HCT116 (cell line): Measurements from ENCODE around the gene ADGRV1. TPM values are rescaled to one million over a fixed set of nuclear protein-coding genes. Genes with fewer than 3 reads are reported as not detected.

ENCODE experiments used
- ATAC-seq: fragments of 200-7000 bp; cut with Tn5 transposase; 2 replicates; pipeline ENCODE4 v1.9.1; 2020; ENCODE audit warnings: mild to moderate bottlenecking, moderate library complexity
- BruUV-seq: library from RNA; stranded (reverse); fragments of 400-500 nt; replicated peaks from 2 replicates; lab custom pipeline; 2021; lab: Mats Ljungman, UMichigan
- CTCF ChIA-PET: fragments of 300-600 bp; sonication (Branson Sonifier 250); formaldehyde crosslinking; loops from one replicate; lab custom pipeline; 2021; ENCODE audit warnings: antibody characterized with exemption; lab: Charles Lee
- POLR2A ChIA-PET: fragments of 300-600, 350-600 bp; sonication (Branson Sonifier 250); formaldehyde crosslinking; loops from one replicate; lab custom pipeline; 2021; ENCODE audit warnings: antibody characterized with exemption; lab: Charles Lee
- RAD21 ChIA-PET, 2 experiments: fragments of 300-600 bp; sonication (Branson Sonifier 250); formaldehyde crosslinking; loops; one replicate each; lab custom pipeline; 2023; ENCODE audit warnings: low total read pairs in 2 of 2; ENCODE audit not compliant: uncharacterized antibody in 2 of 2, unreplicated experiment in 2 of 2, low non-redundant PET in 1 of 2; lab: Charles Lee
- DNase-seq: peaks from one replicate; pipeline ENCODE4 v3.0.0-alpha.2; 2010; ENCODE audit warnings: low read depth, low spot score
- H2AFZ ChIP-seq: fragments of 200-600 bp; shearing (Covaris generic), sonication (generic); 2 replicates; pipeline ENCODE4 v1.6.1; 2017; ENCODE audit warnings: low read depth, mixed run types, mixed read lengths, antibody characterized with exemption, low read length; ENCODE audit not compliant: poor library complexity, severe bottlenecking
- H3K27ac ChIP-seq: 2 replicates; pipeline ENCODE4 v1.5.1; 2012; ENCODE audit warnings: low read depth, low read length
- H3K27me3 ChIP-seq: fragments of 200-600 bp; sonication (generic); 2 replicates; pipeline ENCODE4 v1.6.1; 2016; ENCODE audit warnings: mixed run types, low read length, mixed read lengths; ENCODE audit not compliant: insufficient read depth
- H3K36me3 ChIP-seq, 2 experiments: fragments of 200-500 bp in 1 of 2; fragments of 200-600 bp in 1 of 2; sonication (Bioruptor generic) in 1 of 2; sonication (generic) in 1 of 2; 2 replicates each; pipeline versions ENCODE4 v1.5.1 to v1.6.1; 2014 to 2016; ENCODE audit warnings: low read length in 2 of 2, inconsistent platforms in 1 of 2, mixed read lengths in 1 of 2, mixed run types in 1 of 2; ENCODE audit not compliant: insufficient read depth in 2 of 2, control insufficient read depth in 1 of 2
- H3K4me1 ChIP-seq, 2 experiments: fragments of 200-600 bp in 1 of 2; sonication (generic) in 1 of 2; 2 replicates each; pipeline versions ENCODE4 v1.5.1 to v1.6.1; 2012 to 2017; ENCODE audit warnings: low read length in 2 of 2, inconsistent platforms in 1 of 2, mild to moderate bottlenecking in 1 of 2, mixed read lengths in 1 of 2, mixed run types in 1 of 2, moderate library complexity in 1 of 2; ENCODE audit not compliant: insufficient read depth in 2 of 2, control insufficient read depth in 1 of 2
- H3K4me2 ChIP-seq: fragments of 200-600 bp; sonication (generic); 2 replicates; pipeline ENCODE4 v1.6.1; 2017; ENCODE audit warnings: mixed run types, low read length, mixed read lengths
- H3K4me3 ChIP-seq, 2 experiments: fragments of 200-600 bp in 1 of 2; sonication (generic) in 1 of 2; replicated peaks in 1 of 2; 2 replicates each; pipeline ENCODE4 v1.5.1; 2011 to 2016; ENCODE audit warnings: low read length in 2 of 2, control low read depth in 1 of 2, low read depth in 1 of 2, mild to moderate bottlenecking in 1 of 2, mixed read lengths in 1 of 2, mixed run types in 1 of 2
- H3K79me2 ChIP-seq: fragments of 200-600 bp; sonication (generic); 2 replicates; pipeline ENCODE4 v1.6.1; 2017; ENCODE audit warnings: mild to moderate bottlenecking, mixed run types, low read length, moderate library complexity, mixed read lengths; ENCODE audit not compliant: insufficient read depth
- H3K9ac ChIP-seq: fragments of 200-600 bp; sonication (generic); 2 replicates; pipeline ENCODE4 v1.6.1; 2016; ENCODE audit warnings: low read length, mixed read lengths
- H3K9me2 ChIP-seq: fragments of 200-600 bp; sonication (generic), shearing (Covaris generic); 2 replicates; pipeline ENCODE4 v1.6.1; 2017; ENCODE audit warnings: mixed run types, mild to moderate bottlenecking, moderate library complexity; ENCODE audit not compliant: insufficient read depth
- H3K9me3 ChIP-seq, 2 experiments: fragments of 200-500 bp in 1 of 2; fragments of 200-600 bp in 1 of 2; sonication (Bioruptor generic) in 1 of 2; sonication (generic) in 1 of 2; 2 replicates each; pipeline ENCODE4 v1.6.1; 2014 to 2017; ENCODE audit warnings: low read length in 2 of 2, mixed read lengths in 2 of 2, inconsistent platforms in 1 of 2, low read depth in 1 of 2, mild to moderate bottlenecking in 1 of 2, mixed run types in 1 of 2, moderate library complexity in 1 of 2; ENCODE audit not compliant: control insufficient read depth in 1 of 2, insufficient read depth in 1 of 2
- H4K20me1 ChIP-seq: fragments of 200-600 bp; sonication (generic), shearing (Covaris generic); 2 replicates; pipeline ENCODE4 v1.6.1; 2017; ENCODE audit warnings: mixed run types, mild to moderate bottlenecking, moderate library complexity; ENCODE audit not compliant: insufficient read depth
- EGR1 ChIP-seq: IDR thresholded peaks from 2 replicates; pipeline ENCODE4 v1.6.1; 2012; ENCODE audit warnings: low read depth
- FOSL1 ChIP-seq: IDR thresholded peaks from 2 replicates; pipeline ENCODE4 v1.6.1; 2012; ENCODE audit warnings: low read depth
- REST ChIP-seq: IDR thresholded peaks from 2 replicates; pipeline ENCODE4 v1.6.1; 2012; ENCODE audit warnings: low read depth
- SRF ChIP-seq: IDR thresholded peaks from 2 replicates; pipeline ENCODE4 v1.6.1; 2012; ENCODE audit warnings: low read depth
- TCF7L2 ChIP-seq: IDR thresholded peaks from 2 replicates; pipeline ENCODE4 v1.7.0; 2011; ENCODE audit warnings: borderline replicate concordance, inconsistent platforms; ENCODE audit not compliant: insufficient read depth, insufficient read length; ENCODE audit errors: extremely low read depth
- intact Hi-C: fragments of 100-400 bp; cut with micrococcal nuclease; formaldehyde crosslinking; loops from 2 replicates; pipeline ENCODE4 v1.10.0; 2022
- total RNA-seq: library from RNA; stranded (reverse); gene quantifications from one replicate; pipeline ENCODE4 v1.2.1, GENCODE V29; 2021; ENCODE audit not compliant: unreplicated experiment

Gene ADGRV1
- total RNA-seq, 1 experiment from 2014 or later = 6.0 TPM

- Histone ChIP-seq H3K4me1 (no peaks in the 10 kb centered on the region), H3K27ac (no peak overlapping the region), H3K36me3 (no peaks in the 10 kb centered on the region), H3K9me3 (no peaks in the 10 kb centered on the region), H3K27me3 (no peaks in the 10 kb centered on the region), H2AFZ (no peak overlapping the region), H4K20me1 (no peaks in the 10 kb centered on the region), H3K79me2 (no peaks in the 10 kb centered on the region), H3K9ac (no peak overlapping the region), H3K9me2 (no peaks in the 10 kb centered on the region), H3K4me2 (no peak overlapping the region), H3K4me3 (no peak overlapping the region)
- intact Hi-C loops = no loop called here
- POLR2A ChIA-PET = no interaction called here
- DNase-seq = no peak
- BruUV-seq = no TSS peak
- TF ChIP-seq TCF7L2 = peak; percentile 35
- no peak for TF ChIP-seq SRF
- no peak for TF ChIP-seq REST
- RAD21 ChIA-PET = no interaction called here
- CTCF ChIA-PET = no interaction called here
- no peak for ATAC-seq
Observed at GRCh38 chr5:91052977-91053740, 494.6 kb downstream of the ADGRV1 start.

GRCh38 chr5:91053741-91054025 is 495.1 kb downstream of the ADGRV1 start:
- ChIA-PET CTCF (no interaction called here), POLR2A (no interaction called here), RAD21 (no interaction called here)
- H3K36me3 ChIP-seq = no peaks in the 10 kb centered on the region
- TF ChIP-seq EGR1 = no peak
- no peak for TF ChIP-seq REST
- TF ChIP-seq FOSL1 = no peak
- no peaks in the 10 kb centered on the region for H3K9me2 ChIP-seq
- no peak overlapping the region for H3K4me2 ChIP-seq
- H3K4me3 ChIP-seq = no peak overlapping the region
- H2AFZ ChIP-seq = no peak overlapping the region
- H3K79me2 ChIP-seq = no peaks in the 10 kb centered on the region
- H3K9me3 ChIP-seq = no peaks in the 10 kb centered on the region
- H3K9ac ChIP-seq = no peak overlapping the region
- H3K4me1 ChIP-seq = no peaks in the 10 kb centered on the region
- H3K27me3 ChIP-seq = no peaks in the 10 kb centered on the region
- ATAC-seq (no peak), DNase-seq (no peak)
- H4K20me1 ChIP-seq = no peaks in the 10 kb centered on the region
- intact Hi-C loops = no loop called here
- no peak overlapping the region for H3K27ac ChIP-seq
- BruUV-seq = no TSS peak
